Stimulated activated CD8-positive, alpha-beta memory T cell treated with anti-CD3 and anti-CD28 coated beads, Interleukin-7, amount 100 ng/mL, for 1 hour (primary cell): ENCODE measurements around the gene TSPAN4.

Experiments used
- DNase-seq, 2 donors: peaks; one replicate each; pipeline ENCODE4 v3.0.0-alpha.2; 2020; ENCODE audit warnings: low read depth in 2 of 2

Gene TSPAN4

DNA sequence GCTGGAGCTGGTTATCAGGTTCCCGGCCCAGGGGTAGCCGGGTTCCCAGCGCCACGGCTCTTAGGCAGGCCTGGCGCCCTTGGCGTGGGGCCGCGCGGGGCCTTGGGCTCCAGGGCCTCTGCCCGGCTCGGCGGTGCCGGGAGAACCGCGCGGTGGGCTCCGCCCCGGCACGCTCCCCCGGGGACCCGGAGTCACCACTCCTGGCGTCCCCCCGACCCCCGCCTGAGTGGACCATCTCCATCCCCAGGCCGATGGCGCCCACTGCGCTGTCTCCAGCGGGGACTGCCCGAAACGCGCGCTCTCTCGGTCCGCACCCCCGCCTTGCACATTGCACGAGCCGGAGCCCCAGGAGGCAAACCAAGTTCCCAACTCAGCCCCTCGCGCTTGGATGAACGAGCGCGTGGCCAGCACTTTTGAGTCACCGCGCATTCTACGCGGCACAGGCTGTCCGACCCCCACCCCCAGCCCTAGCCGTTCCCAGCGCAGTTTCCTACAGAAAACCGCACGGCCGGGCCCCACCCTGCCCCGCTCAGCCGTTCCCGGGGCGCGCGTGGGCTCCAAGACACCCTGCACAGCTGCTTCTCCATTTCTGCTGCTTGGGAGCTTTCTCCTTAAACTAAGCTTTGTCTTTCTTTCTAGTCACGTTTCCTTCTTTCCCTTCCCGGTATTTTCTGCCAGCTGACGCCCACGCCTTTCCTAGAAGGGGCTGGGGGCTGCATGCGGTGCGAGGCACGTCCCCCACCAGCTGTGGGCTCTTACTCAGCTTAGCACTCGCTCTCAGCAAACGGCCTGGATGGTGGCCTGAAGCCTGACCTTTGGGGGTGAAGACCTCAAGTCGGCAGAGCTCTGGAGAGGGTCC lies 68.6 kb downstream of the TSPAN4 start:
- DNase-seq: no peak

DNA sequence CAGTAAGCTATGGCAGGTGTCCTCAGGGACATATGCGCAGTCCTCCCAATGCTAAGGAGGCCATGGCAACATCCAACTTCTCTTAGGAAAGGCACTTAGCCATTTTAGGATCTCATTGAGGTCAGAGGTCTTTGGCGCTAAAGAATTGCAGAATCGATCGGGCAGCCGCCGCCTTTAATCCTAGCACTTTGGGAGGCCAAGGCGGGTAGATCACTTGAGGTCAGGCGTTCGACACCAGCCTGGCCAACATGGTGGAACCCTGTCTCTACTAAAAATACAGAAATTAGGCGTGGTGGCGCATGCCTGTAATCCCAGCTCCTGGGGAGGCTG lies 69.2 kb downstream of the TSPAN4 start:
- DNase-seq: no peak

DNA sequence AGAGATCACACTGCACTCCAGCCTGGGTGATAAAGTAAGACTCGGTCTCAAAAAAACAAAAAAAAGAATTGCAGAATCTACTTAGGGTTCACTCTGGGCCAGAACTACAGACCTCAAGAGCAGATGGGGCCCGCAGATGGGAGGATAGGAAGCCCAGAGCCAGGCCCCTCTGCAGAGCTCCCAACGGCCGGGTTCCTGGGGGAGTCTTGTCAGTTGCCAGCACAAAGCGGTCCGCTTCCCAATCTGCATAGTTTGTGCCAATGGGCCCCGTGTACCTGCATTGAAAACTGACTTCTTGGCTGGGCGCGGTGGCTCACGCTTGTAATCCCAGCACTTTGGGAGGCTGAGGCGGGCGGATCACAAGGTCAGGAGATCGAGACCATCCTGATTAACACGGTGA lies 69.6 kb downstream of the TSPAN4 start:
- no peak for DNase-seq

DNA sequence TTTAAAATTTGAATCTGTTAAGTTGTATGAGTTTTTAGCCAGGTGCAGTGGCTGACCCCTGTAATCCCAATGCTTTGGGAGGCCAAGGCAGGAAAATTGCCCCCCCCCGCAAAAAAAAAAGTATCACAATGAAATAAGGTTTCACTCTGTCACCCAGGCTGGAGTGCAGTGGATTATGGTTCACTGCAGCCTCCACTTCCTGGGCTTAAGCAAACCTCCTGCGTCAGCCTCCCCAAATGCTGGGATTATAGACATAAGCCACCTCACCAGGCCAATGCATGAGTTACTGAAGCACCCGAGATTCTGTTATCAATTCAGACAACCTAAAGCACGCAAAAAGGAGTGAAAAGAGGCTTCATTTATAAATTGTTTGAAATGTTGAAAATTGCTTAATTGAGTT lies 70.4 kb downstream of the TSPAN4 start:
- no peak for DNase-seq

DNA sequence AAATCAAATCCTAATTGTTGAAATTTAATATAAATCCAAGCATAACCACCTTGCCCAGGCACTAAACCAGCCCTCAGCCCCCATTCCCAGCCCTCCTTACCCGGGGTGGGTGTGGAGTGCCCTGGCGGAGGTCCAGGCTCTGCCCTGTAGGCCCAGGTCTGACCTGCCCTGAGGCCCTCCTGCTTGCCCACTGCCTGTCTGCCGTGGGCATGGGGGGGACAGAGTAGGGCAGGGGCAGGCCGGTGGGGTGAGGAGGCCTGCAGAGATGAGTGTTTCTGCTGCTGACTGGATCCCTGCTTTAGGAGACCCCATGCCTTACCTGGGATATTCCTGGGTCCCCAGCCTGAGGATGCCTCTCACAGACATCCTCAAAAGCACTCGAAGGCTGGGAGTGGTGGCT lies 71.6 kb downstream of the TSPAN4 start:
- DNase-seq: no peak

DNA sequence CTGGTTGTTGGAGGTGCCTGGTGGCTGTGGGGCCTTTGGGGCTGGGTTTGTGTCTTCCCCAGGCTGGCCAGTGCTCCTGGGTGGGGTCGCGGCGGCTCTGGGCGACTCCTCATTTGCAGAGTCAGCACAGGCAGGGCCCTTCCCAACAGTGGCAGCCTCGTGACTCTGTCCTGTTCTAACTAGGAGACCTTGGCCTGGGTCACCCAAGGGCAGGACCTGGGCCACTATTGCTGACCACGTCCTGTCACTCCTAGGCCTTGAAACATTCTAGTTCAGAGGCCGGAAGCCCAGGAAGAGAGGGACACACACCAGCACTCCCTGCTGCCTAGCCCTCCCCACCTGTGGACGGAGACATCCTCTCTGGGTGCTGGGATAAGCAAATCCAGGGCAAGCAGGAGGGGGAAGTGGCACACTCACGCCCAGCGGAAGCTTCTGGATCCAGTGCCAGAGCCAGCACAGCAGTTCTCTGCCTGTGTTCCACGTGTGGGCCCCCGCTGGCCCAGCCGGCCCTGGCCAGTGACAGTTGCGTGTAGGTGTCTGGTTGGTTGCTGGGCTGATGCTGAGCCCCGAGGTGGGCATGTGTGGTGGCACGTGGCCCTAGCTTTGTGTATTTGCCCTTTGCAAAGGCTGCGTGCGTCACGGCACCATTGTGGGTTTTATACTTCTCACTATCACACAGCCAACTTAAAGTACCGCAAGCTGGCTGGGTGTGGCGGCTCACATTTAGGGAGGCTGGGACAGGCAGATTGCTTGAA lies 72.3 kb downstream of the TSPAN4 start:
- DNase-seq: no peak
